ENCODE results near the gene C1QTNF9.
"Not testable (repeated sequence)": the region's sequence is repeated elsewhere in the genome, so short reads cannot be mapped to it uniquely, and the experiment has no call there.

The C1QTNF9 gene

GRCh38 chr13:24313439-24313838, 4.1 kb downstream of the C1QTNF9 start:
- DNase-seq (ENCODE audit: low read depth, low spot score), result no peak
- TF ChIP-seq, protein P1, sequence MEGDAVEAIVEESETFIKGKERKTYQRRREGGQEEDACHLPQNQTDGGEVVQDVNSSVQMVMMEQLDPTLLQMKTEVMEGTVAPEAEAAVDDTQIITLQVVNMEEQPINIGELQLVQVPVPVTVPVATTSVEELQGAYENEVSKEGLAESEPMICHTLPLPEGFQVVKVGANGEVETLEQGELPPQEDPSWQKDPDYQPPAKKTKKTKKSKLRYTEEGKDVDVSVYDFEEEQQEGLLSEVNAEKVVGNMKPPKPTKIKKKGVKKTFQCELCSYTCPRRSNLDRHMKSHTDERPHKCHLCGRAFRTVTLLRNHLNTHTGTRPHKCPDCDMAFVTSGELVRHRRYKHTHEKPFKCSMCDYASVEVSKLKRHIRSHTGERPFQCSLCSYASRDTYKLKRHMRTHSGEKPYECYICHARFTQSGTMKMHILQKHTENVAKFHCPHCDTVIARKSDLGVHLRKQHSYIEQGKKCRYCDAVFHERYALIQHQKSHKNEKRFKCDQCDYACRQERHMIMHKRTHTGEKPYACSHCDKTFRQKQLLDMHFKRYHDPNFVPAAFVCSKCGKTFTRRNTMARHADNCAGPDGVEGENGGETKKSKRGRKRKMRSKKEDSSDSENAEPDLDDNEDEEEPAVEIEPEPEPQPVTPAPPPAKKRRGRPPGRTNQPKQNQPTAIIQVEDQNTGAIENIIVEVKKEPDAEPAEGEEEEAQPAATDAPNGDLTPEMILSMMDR (IDR thresholded peaks at IDR 0.05; ENCODE audit: low read depth, low read length), result peak; percentile 40
- H3K4me3 ChIP-seq (ENCODE audit: low read depth, low read length), result no peak overlapping the region
- in situ Hi-C loops (cut with HindIII; ENCODE audit: low sequenced_read_pairs), result no loop called here

GRCh38 chr13:24317835-24318234, 8.5 kb downstream of the C1QTNF9 start:
- H3K4me3 ChIP-seq (ENCODE audit: low read depth, low read length); in situ Hi-C loops (cut with HindIII; ENCODE audit: low sequenced_read_pairs); DNase-seq (ENCODE audit: low read depth, low spot score): not testable (repeated sequence)

GRCh38 chr13:24318878-24319277, 9.5 kb downstream of the C1QTNF9 start:
- H3K4me3 ChIP-seq (ENCODE audit: low read depth, low read length); in situ Hi-C loops (cut with HindIII; ENCODE audit: low sequenced_read_pairs); DNase-seq (ENCODE audit: low read depth, low spot score): not testable (repeated sequence)

- in situ Hi-C loops (cut with HindIII; ENCODE audit: low sequenced_read_pairs); H3K4me3 ChIP-seq (ENCODE audit: low read depth, low read length); DNase-seq (ENCODE audit: low read depth, low spot score): not testable (repeated sequence)
Measured at GRCh38 chr13:24319641-24320040, 10.3 kb downstream of the C1QTNF9 start.

- DNase-seq (ENCODE audit: low read depth, low spot score); H3K4me3 ChIP-seq (ENCODE audit: low read depth, low read length); in situ Hi-C loops (cut with HindIII; ENCODE audit: low sequenced_read_pairs): not testable (repeated sequence)
Measured at GRCh38 chr13:24321416-24321815, 12.0 kb downstream of the C1QTNF9 start.

GRCh38 chr13:24322470-24322869, 13.1 kb downstream of the C1QTNF9 start:
- TF ChIP-seq, protein P1 (IDR thresholded peaks at IDR 0.05; ENCODE audit: low read depth, low read length), result peak; percentile 14
- in situ Hi-C loops (cut with HindIII; ENCODE audit: low sequenced_read_pairs); DNase-seq (ENCODE audit: low read depth, low spot score); H3K4me3 ChIP-seq (ENCODE audit: low read depth, low read length): not testable (repeated sequence)

DNA sequence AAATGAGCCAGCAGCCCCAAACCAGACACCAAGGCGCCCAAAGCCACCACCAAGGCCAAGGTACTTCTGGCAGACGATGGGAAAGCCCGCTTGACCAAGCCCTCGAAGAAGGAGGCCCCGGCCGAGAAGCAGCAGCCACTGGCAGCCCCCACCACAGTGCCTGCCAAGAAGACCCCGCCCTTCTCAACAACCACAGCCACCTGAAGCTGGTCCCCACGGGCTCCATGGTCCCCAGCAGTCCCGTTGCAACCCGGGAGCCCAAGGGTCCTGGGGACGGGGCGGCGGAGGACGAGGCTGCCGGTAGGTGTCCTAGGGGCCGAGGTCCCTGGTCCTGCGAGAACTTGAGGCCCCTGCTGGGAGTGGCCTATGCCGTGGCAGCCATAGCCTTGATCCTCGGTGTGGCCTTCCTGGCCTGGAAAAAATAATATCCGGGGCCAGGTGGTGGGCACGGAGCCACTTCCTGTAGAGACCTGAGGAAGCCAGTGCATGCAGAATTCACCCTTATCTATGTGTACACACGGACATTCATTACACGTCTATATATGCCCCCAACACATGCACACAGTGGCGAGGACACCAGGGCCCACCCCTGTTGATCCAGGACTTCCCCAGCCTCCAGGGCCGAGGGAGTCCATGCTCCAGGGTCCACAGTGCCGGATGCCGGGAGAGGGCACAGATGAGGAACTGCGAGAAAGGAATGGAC, 13.8 kb downstream of the C1QTNF9 start:
- TF ChIP-seq, protein P1 (IDR thresholded peaks at IDR 0.05; ENCODE audit: low read depth, low read length), result no peak
- no peak overlapping the region for H3K4me3 ChIP-seq (ENCODE audit: low read depth, low read length)
- in situ Hi-C loops (cut with HindIII; ENCODE audit: low sequenced_read_pairs), result no loop called here
- DNase-seq (ENCODE audit: low read depth, low spot score), result no peak

DNA sequence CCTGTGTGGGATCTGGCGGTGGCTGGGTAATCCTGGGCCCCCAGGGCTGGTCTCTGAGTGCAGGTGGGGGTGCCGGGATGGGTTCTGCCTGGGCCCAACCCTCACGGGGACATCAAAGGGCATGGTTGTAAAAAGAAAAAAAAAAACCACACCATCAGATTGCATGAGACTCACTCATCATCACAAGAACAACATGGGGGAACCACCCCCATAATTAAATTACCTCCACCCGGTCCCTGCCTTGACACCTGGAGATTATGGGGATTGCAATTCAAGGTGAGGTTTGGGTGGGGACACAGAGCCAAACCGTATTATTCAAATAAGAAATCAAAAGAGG, 14.3 kb downstream of the C1QTNF9 start:
- in situ Hi-C loops (cut with HindIII; ENCODE audit: low sequenced_read_pairs), result no loop called here
- H3K4me3 ChIP-seq (ENCODE audit: low read depth, low read length), result no peak overlapping the region
- TF ChIP-seq, protein P1 (IDR thresholded peaks at IDR 0.05; ENCODE audit: low read depth, low read length), result no peak
- DNase-seq (ENCODE audit: low read depth, low spot score), result no peak

GRCh38 chr13:24327598-24327997, 18.2 kb downstream of the C1QTNF9 start:
- DNase-seq (ENCODE audit: low read depth, low spot score); in situ Hi-C loops (cut with HindIII; ENCODE audit: low sequenced_read_pairs); H3K4me3 ChIP-seq (ENCODE audit: low read depth, low read length): not testable (repeated sequence)

Measured in astrocyte of the spinal cord (primary cell).